ENCODE results near the gene FAM131C.

Gene FAM131C

DNA sequence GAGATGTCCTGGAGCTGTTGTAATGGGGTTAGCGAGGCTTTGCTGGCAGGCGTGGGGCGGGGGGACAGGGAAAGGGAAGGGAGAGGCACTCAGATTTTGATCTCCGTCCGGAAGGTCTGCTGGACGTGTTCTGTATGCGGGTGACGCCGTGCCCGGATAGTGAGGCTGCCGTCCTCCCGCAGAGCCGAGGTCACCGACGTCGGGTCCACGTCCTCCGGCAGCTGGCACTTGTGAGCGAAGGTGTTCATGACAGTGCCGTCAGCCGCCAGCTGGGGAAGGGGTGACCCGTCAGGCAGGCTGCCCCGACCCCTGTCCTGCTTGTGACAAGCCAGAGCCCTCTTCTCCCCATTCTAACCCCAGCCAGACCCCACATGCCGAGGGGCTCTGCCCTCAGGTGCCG, 58.0 kb downstream of the FAM131C start:
- Histone ChIP-seq H3K4me3 (ENCODE audit: insufficient read depth, low read length, poor library complexity, severe bottlenecking) (no peak overlapping the region), H3K4me2 (ENCODE audit: low read depth, low read length, poor library complexity, severe bottlenecking) (no peak overlapping the region), H3K27ac (ENCODE audit: low read depth, low read length) (no peak overlapping the region), H3F3A (ENCODE audit: insufficient read depth) (no peaks in the 10 kb centered on the region), H3K36me3 (ENCODE audit: low read length) (no peaks in the 10 kb centered on the region), H3K9me2 (replicated peaks; ENCODE audit: insufficient read depth, low read length) (no peaks in the 10 kb centered on the region), H3K9me3 (ENCODE audit: insufficient read depth, low read length) (no peaks in the 10 kb centered on the region), H4K20me1 (ENCODE audit: low read depth, low read length) (no peaks in the 10 kb centered on the region), H3K27me3 (ENCODE audit: low read length) (no peaks in the 10 kb centered on the region), H3K9ac (ENCODE audit: low read length) (no peak overlapping the region), H2AFZ (ENCODE audit: low read depth, low read length, severe bottlenecking) (no peak overlapping the region), H3K79me2 (ENCODE audit: insufficient read depth, low read length) (no peaks in the 10 kb centered on the region)
- TF ChIP-seq, protein P1, sequence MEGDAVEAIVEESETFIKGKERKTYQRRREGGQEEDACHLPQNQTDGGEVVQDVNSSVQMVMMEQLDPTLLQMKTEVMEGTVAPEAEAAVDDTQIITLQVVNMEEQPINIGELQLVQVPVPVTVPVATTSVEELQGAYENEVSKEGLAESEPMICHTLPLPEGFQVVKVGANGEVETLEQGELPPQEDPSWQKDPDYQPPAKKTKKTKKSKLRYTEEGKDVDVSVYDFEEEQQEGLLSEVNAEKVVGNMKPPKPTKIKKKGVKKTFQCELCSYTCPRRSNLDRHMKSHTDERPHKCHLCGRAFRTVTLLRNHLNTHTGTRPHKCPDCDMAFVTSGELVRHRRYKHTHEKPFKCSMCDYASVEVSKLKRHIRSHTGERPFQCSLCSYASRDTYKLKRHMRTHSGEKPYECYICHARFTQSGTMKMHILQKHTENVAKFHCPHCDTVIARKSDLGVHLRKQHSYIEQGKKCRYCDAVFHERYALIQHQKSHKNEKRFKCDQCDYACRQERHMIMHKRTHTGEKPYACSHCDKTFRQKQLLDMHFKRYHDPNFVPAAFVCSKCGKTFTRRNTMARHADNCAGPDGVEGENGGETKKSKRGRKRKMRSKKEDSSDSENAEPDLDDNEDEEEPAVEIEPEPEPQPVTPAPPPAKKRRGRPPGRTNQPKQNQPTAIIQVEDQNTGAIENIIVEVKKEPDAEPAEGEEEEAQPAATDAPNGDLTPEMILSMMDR (IDR thresholded peaks at IDR 0.05; ENCODE audit: insufficient read depth, low read length, poor library complexity, severe bottlenecking), result no peak
- TF ChIP-seq EZH2phosphoT487 (conservative IDR thresholded peaks at IDR 0.05; ENCODE audit: low read length), result no peak

- no peaks in the 10 kb centered on the region for H3K9me3 ChIP-seq (ENCODE audit: insufficient read depth, low read length)
- H2AFZ ChIP-seq (ENCODE audit: low read depth, low read length, severe bottlenecking), result no peak overlapping the region
- H3F3A ChIP-seq (ENCODE audit: insufficient read depth), result no peaks in the 10 kb centered on the region
- no peaks in the 10 kb centered on the region for H3K27me3 ChIP-seq (ENCODE audit: low read length)
- no peaks in the 10 kb centered on the region for H3K9me2 ChIP-seq (replicated peaks; ENCODE audit: insufficient read depth, low read length)
- no peak overlapping the region for H3K27ac ChIP-seq (ENCODE audit: low read depth, low read length)
- H3K4me2 ChIP-seq (ENCODE audit: low read depth, low read length, poor library complexity, severe bottlenecking), result no peak overlapping the region
- no peaks in the 10 kb centered on the region for H3K79me2 ChIP-seq (ENCODE audit: insufficient read depth, low read length)
- no peak overlapping the region for H3K9ac ChIP-seq (ENCODE audit: low read length)
- TF ChIP-seq EZH2phosphoT487 (conservative IDR thresholded peaks at IDR 0.05; ENCODE audit: low read length), result no peak
- TF ChIP-seq, protein P1 (IDR thresholded peaks at IDR 0.05; ENCODE audit: insufficient read depth, low read length, poor library complexity, severe bottlenecking), result no peak
- no peak overlapping the region for H3K4me3 ChIP-seq (ENCODE audit: insufficient read depth, low read length, poor library complexity, severe bottlenecking)
- H4K20me1 ChIP-seq (ENCODE audit: low read depth, low read length), result no peaks in the 10 kb centered on the region
- H3K36me3 ChIP-seq (ENCODE audit: low read length), result no peaks in the 10 kb centered on the region
These were observed 58.7 kb downstream of the FAM131C start for GRCh38 chr1:16014509-16015482.

DNA sequence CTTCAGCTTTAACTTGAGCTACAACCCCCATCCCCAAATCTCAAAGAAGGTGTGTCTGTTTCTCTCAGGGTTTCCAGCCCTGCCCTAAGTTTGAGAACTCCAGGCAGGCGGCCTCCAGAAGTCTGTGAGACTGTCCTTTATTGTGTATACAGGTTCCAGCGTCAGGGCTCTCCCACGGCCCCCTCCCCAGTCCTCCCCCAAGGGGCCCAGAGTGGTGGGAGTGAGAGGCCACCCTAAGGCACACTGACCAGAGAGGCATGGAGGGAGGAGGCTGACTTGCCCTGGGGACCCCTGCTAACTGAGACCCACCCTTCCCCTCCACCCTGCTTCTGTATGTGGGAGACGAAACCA, 59.6 kb downstream of the FAM131C start:
- TF ChIP-seq EZH2phosphoT487 (conservative IDR thresholded peaks at IDR 0.05; ENCODE audit: low read length), result no peak
- TF ChIP-seq, protein P1 (IDR thresholded peaks at IDR 0.05; ENCODE audit: insufficient read depth, low read length, poor library complexity, severe bottlenecking), result no peak
- H3K36me3 ChIP-seq (ENCODE audit: low read length), result no peaks in the 10 kb centered on the region
- H3K9ac ChIP-seq (ENCODE audit: low read length), result no peak overlapping the region
- no peak overlapping the region for H3K4me2 ChIP-seq (ENCODE audit: low read depth, low read length, poor library complexity, severe bottlenecking)
- no peaks in the 10 kb centered on the region for H3K9me3 ChIP-seq (ENCODE audit: insufficient read depth, low read length)
- no peaks in the 10 kb centered on the region for H3K9me2 ChIP-seq (replicated peaks; ENCODE audit: insufficient read depth, low read length)
- no peak overlapping the region for H3K27ac ChIP-seq (ENCODE audit: low read depth, low read length)
- H3K27me3 ChIP-seq (ENCODE audit: low read length), result no peaks in the 10 kb centered on the region
- H3K4me3 ChIP-seq (ENCODE audit: insufficient read depth, low read length, poor library complexity, severe bottlenecking), result no peak overlapping the region
- H3K79me2 ChIP-seq (ENCODE audit: insufficient read depth, low read length), result no peaks in the 10 kb centered on the region
- H4K20me1 ChIP-seq (ENCODE audit: low read depth, low read length), result no peaks in the 10 kb centered on the region
- H3F3A ChIP-seq (ENCODE audit: insufficient read depth), result no peaks in the 10 kb centered on the region
- no peak overlapping the region for H2AFZ ChIP-seq (ENCODE audit: low read depth, low read length, severe bottlenecking)
